Liver (tissue), 9 donors: ENCODE data around the gene HIVEP2. TPM values are rescaled to one million over a fixed set of nuclear protein-coding genes. Genes with fewer than 3 reads are reported as not detected.

Experiments
- DNase-seq: peaks from one replicate; pipeline ENCODE4 v3.0.0-alpha.2; 2017; ENCODE audit warnings: low spot score
- H3K27ac ChIP-seq, 2 donors: one replicate each; pipeline ENCODE4 v1.7.0; 2013; ENCODE audit warnings: inconsistent platforms in 2 of 2, low read length in 2 of 2, control low read depth in 1 of 2, low read depth in 1 of 2, mild to moderate bottlenecking in 1 of 2
- H3K27me3 ChIP-seq, 4 donors: one replicate each; pipeline versions ENCODE4 v1.6.1 to v1.7.0; 2013; ENCODE audit warnings: low read length in 3 of 4, inconsistent platforms in 1 of 4, mild to moderate bottlenecking in 1 of 4, moderate library complexity in 1 of 4; ENCODE audit not compliant: control insufficient read depth in 4 of 4, insufficient read depth in 4 of 4
- H3K36me3 ChIP-seq, 4 donors: one replicate each; pipeline versions ENCODE4 v1.6.1 to v1.7.0; 2013; ENCODE audit warnings: low read length in 3 of 4, mild to moderate bottlenecking in 3 of 4, low read depth in 1 of 4, moderate library complexity in 1 of 4; ENCODE audit not compliant: control insufficient read depth in 4 of 4, insufficient read depth in 3 of 4
- H3K4me1 ChIP-seq, 4 donors: one replicate each; pipeline versions ENCODE4 v1.6.1 to v1.7.0; 2013; ENCODE audit warnings: low read length in 3 of 4, mild to moderate bottlenecking in 3 of 4, moderate library complexity in 1 of 4; ENCODE audit not compliant: control insufficient read depth in 4 of 4, insufficient read depth in 4 of 4
- H3K4me3 ChIP-seq, 3 donors: one replicate each; pipeline versions ENCODE4 v1.6.1 to v1.7.0; 2013; ENCODE audit warnings: low read length in 3 of 3, control low read depth in 1 of 3, low read depth in 1 of 3, mild to moderate bottlenecking in 1 of 3
- H3K9ac ChIP-seq, 2 donors: one replicate each; pipeline ENCODE4 v1.7.0; 2013; ENCODE audit warnings: low read length in 2 of 2, mild to moderate bottlenecking in 2 of 2, moderate library complexity in 2 of 2, control low read depth in 1 of 2, low read depth in 1 of 2
- H3K9me3 ChIP-seq, 4 donors: one replicate each; pipeline versions ENCODE4 v1.6.1 to v1.7.0; 2013; ENCODE audit warnings: low read length in 3 of 4; ENCODE audit not compliant: control insufficient read depth in 4 of 4
- ATF3 ChIP-seq: IDR thresholded peaks from 2 replicates; pipeline ENCODE4 v1.6.1; 2016; ENCODE audit warnings: antibody characterized with exemption
- CTCF ChIP-seq: fragments of 150-350 bp; IDR thresholded peaks from 2 replicates; pipeline ENCODE4 v1.5.1; 2017; ENCODE audit warnings: improper control_type of control experiment, low read depth, low read length; ENCODE audit not compliant: missing input control
- EGR1 ChIP-seq, 2 donors: IDR thresholded peaks; 2 replicates each; pipeline ENCODE4 v1.6.1; 2016 to 2018; ENCODE audit warnings: antibody characterized with exemption in 2 of 2, low read depth in 2 of 2
- FOXA1 ChIP-seq: IDR thresholded peaks from 2 replicates; pipeline ENCODE4 v1.6.1; 2016; ENCODE audit warnings: antibody characterized with exemption
- FOXA2 ChIP-seq: IDR thresholded peaks from 2 replicates; pipeline ENCODE4 v1.6.1; 2016; ENCODE audit warnings: antibody characterized with exemption
- GABPA ChIP-seq, 2 donors: IDR thresholded peaks in 1 of 2; conservative IDR thresholded peaks in 1 of 2; 2 replicates each; pipeline ENCODE4 v1.6.1; 2016; ENCODE audit warnings: antibody characterized with exemption in 2 of 2, mild to moderate bottlenecking in 1 of 2, moderate library complexity in 1 of 2
- HNF4A ChIP-seq, 2 donors: conservative IDR thresholded peaks; 2 replicates each; pipeline ENCODE4 v1.6.1; 2016; ENCODE audit warnings: antibody characterized with exemption in 2 of 2, mild to moderate bottlenecking in 2 of 2
- HNF4G ChIP-seq: IDR thresholded peaks from 2 replicates; pipeline ENCODE4 v1.6.1; 2016; ENCODE audit warnings: antibody characterized with exemption
- MAX ChIP-seq: IDR thresholded peaks from 2 replicates; pipeline ENCODE4 v1.6.1; 2016; ENCODE audit warnings: antibody characterized with exemption
- NR2F2 ChIP-seq: IDR thresholded peaks from 2 replicates; pipeline ENCODE4 v1.6.1; 2016; ENCODE audit warnings: antibody characterized with exemption
- RAD21 ChIP-seq, 2 donors: IDR thresholded peaks; 2 replicates each; pipeline ENCODE4 v1.6.1; 2016; ENCODE audit warnings: antibody characterized with exemption in 2 of 2, mild to moderate bottlenecking in 2 of 2
- RXRA ChIP-seq, 2 donors: IDR thresholded peaks; 2 replicates each; pipeline ENCODE4 v1.6.1; 2017 to 2018; ENCODE audit warnings: antibody characterized with exemption in 2 of 2, mild to moderate bottlenecking in 1 of 2
- TAF1 ChIP-seq: conservative IDR thresholded peaks from 2 replicates; pipeline ENCODE4 v1.6.1; 2016; ENCODE audit warnings: antibody characterized with exemption, mild to moderate bottlenecking
- ZBTB33 ChIP-seq: IDR thresholded peaks from 2 replicates; pipeline ENCODE4 v1.6.1; 2016; ENCODE audit warnings: antibody characterized with exemption
- WGBS: extraction: QIAGEN DNeasy Blood & Tissue Kit; methylation state at CpG from one replicate; pipeline ENCODE4 v1.1.7; 2013; 5-methylcytosine and 5-hydroxymethylcytosine counted together
- polyA plus RNA-seq, 2 donors: library from polyadenylated mRNA; stranded (reverse) in 1 of 2; unstranded in 1 of 2; fragments of 200-250 nt in 1 of 2; fragments of >200 nt in 1 of 2; fragmentation: Nextera tagmentation in 1 of 2; extraction: Ambion mirVana in 1 of 2; gene quantifications; one replicate each; pipeline versions ENCODE4 v1.2.1 to v1.2.3, GENCODE V29; 2013 to 2015
- total RNA-seq, 2 donors: library from RNA; depleted of rRNA; stranded (reverse); fragments of >200 nt; gene quantifications; one replicate each; pipeline ENCODE4 v1.2.3, GENCODE V29; 2014
- donor health status: healthy.
- donor health status: healthy.
- donor health status: healthy.
- donor health status: healthy.
- donor health status: healthy.

Gene HIVEP2
- total and polyA plus RNA-seq, 4 donors, result 0.82 to 6.6 (median 1.3) TPM

GRCh38 chr6:142750998-142751397, 194.0 kb downstream of the HIVEP2 start:
- Histone ChIP-seq H3K9me3 (no peaks in the 10 kb centered on the region), H3K9ac (no peak overlapping the region), H3K27ac (no peak overlapping the region), H3K4me3 (no peak overlapping the region), H3K36me3 (peaks cover 0 to 9% (median under 1%) of the 10 kb centered on the region in 4 donors), H3K27me3 (no peaks in the 10 kb centered on the region), H3K4me1 (no peaks in the 10 kb centered on the region)
- TF ChIP-seq TAF1, result no peak
- no peak for TF ChIP-seq FOXA1
- TF ChIP-seq HNF4A (conservative IDR thresholded peaks at IDR 0.05), result no peak
- TF ChIP-seq CTCF, result no peak
- TF ChIP-seq RAD21 (IDR thresholded peaks at IDR 0.05), result no peak
- TF ChIP-seq HNF4G, result no peak
- no peak for TF ChIP-seq ATF3
- TF ChIP-seq RXRA (IDR thresholded peaks at IDR 0.05), result no peak
- no peak for TF ChIP-seq ZBTB33
- no peak for TF ChIP-seq GABPA (IDR thresholded peaks at IDR 0.05 in 1 of 2, conservative IDR thresholded peaks at IDR 0.05 in 1 of 2)
- TF ChIP-seq NR2F2, result no peak
- no peak for TF ChIP-seq EGR1 (IDR thresholded peaks at IDR 0.05; ENCODE audit: low read depth in 2 of 2)
- TF ChIP-seq FOXA2, result no peak
- no peak for TF ChIP-seq MAX
- DNase-seq, result no peak
- WGBS, result 94% methylated on average over 1 of the region's 1 CpG

GRCh38 chr6:142749556-142749955, 195.4 kb downstream of the HIVEP2 start:
- Histone ChIP-seq H3K36me3 (peaks cover 0 to 9% (median under 1%) of the 10 kb centered on the region in 4 donors), H3K27ac (no peak overlapping the region), H3K9me3 (no peaks in the 10 kb centered on the region), H3K4me1 (no peaks in the 10 kb centered on the region), H3K27me3 (no peaks in the 10 kb centered on the region), H3K4me3 (no peak overlapping the region), H3K9ac (no peak overlapping the region)
- DNase-seq, result no peak
- WGBS, result 73% methylated on average over 3 of the region's 3 CpGs
- TF ChIP-seq HNF4A (conservative IDR thresholded peaks at IDR 0.05) (peak; percentile 81), HNF4G (peak; percentile 51), RAD21 (IDR thresholded peaks at IDR 0.05) (peak; percentile 15 to 44), RXRA (IDR thresholded peaks at IDR 0.05) (no peak)

GRCh38 chr6:142746524-142746923, 198.5 kb downstream of the HIVEP2 start:
- no peak for DNase-seq
- Histone ChIP-seq H3K27me3 (no peaks in the 10 kb centered on the region), H3K27ac (no peak overlapping the region), H3K9me3 (no peaks in the 10 kb centered on the region), H3K4me3 (no peak overlapping the region), H3K4me1 (no peaks in the 10 kb centered on the region), H3K9ac (no peak overlapping the region), H3K36me3 (no peaks in the 10 kb centered on the region)
- WGBS, result 92% methylated on average over 2 of the region's 2 CpGs
- TF ChIP-seq CTCF (peak; percentile 30), MAX (no peak), RAD21 (IDR thresholded peaks at IDR 0.05) (peak; percentile 56 to 78)
